Left renal cortex interstitium (tissue), 4 donors: ENCODE data around the gene NR5A2. TPM values are rescaled to one million over a fixed set of nuclear protein-coding genes. Genes with fewer than 3 reads are reported as not detected.
"Not testable (repeated sequence)": the region's sequence is repeated elsewhere in the genome, so short reads cannot be mapped to it uniquely, and the experiment has no call there.

ENCODE experiments used
- DNase-seq, 4 donors: peaks; one replicate each; pipeline ENCODE4 v3.0.0-alpha.2; 2013; ENCODE audit warnings: low read depth in 4 of 4, low spot score in 2 of 4, missing footprints in 1 of 4
- polyA plus RNA-seq, 4 donors: library from polyadenylated mRNA; unstranded; fragments of 120-200 nt; gene quantifications; one replicate each; pipeline ENCODE4 v1.2.1, GENCODE V29; 2013; ENCODE audit not compliant: insufficient read length in 4 of 4

NR5A2 gene
- polyA plus RNA-seq, 4 donors: 1.8 to 2.6 (median 2.3) TPM

GRCh38 chr1:200187332-200187731 lies 159.8 kb downstream of the NR5A2 start:
- not testable (repeated sequence) for DNase-seq

- DNase-seq: no peak
Measured at GRCh38 chr1:200191993-200192392, 164.5 kb downstream of the NR5A2 start.

GRCh38 chr1:200194477-200194876 lies 167.0 kb downstream of the NR5A2 start:
- DNase-seq: no peak

- no peak for DNase-seq
Measured at GRCh38 chr1:200198236-200198635, 170.7 kb downstream of the NR5A2 start.

GRCh38 chr1:200205216-200205995 lies 177.9 kb downstream of the NR5A2 start:
- no peak for DNase-seq

GRCh38 chr1:200206340-200206739 lies 178.8 kb downstream of the NR5A2 start:
- no peak for DNase-seq

GRCh38 chr1:200206761-200207160 lies 179.3 kb downstream of the NR5A2 start:
- DNase-seq: no peak

GRCh38 chr1:200207711-200208126 lies 180.2 kb downstream of the NR5A2 start:
- no peak for DNase-seq

GRCh38 chr1:200211157-200211556 lies 183.6 kb downstream of the NR5A2 start:
- no peak for DNase-seq

- DNase-seq: no peak
Measured at GRCh38 chr1:200213392-200213791, 185.9 kb downstream of the NR5A2 start.

GRCh38 chr1:200213921-200214320 lies 186.4 kb downstream of the NR5A2 start:
- DNase-seq: no peak

- no peak for DNase-seq
Measured at GRCh38 chr1:200215350-200215749, 187.8 kb downstream of the NR5A2 start.

GRCh38 chr1:200217703-200218102 lies 190.2 kb downstream of the NR5A2 start:
- DNase-seq: no peak

GRCh38 chr1:200221614-200222282 lies 194.2 kb downstream of the NR5A2 start:
- DNase-seq: no peak

GRCh38 chr1:200223207-200223606 lies 195.7 kb downstream of the NR5A2 start:
- no peak for DNase-seq

GRCh38 chr1:200223613-200224012 lies 196.1 kb downstream of the NR5A2 start:
- no peak for DNase-seq

- DNase-seq: no peak
Measured at GRCh38 chr1:200224315-200224714, 196.8 kb downstream of the NR5A2 start.

GRCh38 chr1:200226268-200226968 lies 198.9 kb downstream of the NR5A2 start:
- no peak for DNase-seq

GRCh38 chr1:200226969-200227303 lies 199.4 kb downstream of the NR5A2 start:
- DNase-seq: no peak
